ENCODE measurements around the gene ATXN7L1.

ATXN7L1 gene

GRCh38 chr7:105866102-105866801 lies 10.1 kb downstream of the ATXN7L1 start:
- ChIA-PET POLR2A (interaction anchor here (0.6 kb wide), 1 partner anchor 109 kb away, joined by 5 read pairs; no protein-coding TSS in a partner anchor), CTCF (no interaction called here)
- no peak for TF ChIP-seq ZNF843 (tag by site-specific recombination; IDR thresholded peaks at IDR 0.05)
- peak; percentile 34; the same call in 1 of the 2 replicates for TF ChIP-seq ZBTB17 (tag by site-specific recombination; IDR thresholded peaks at IDR 0.05)
- TF ChIP-seq FEZF1 (tag by site-specific recombination; IDR thresholded peaks at IDR 0.05): peak; percentile 22

GRCh38 chr7:105863876-105864275 lies 12.5 kb downstream of the ATXN7L1 start:
- CTCF ChIA-PET: interaction anchor here (0.6 kb wide), 1 partner anchor 178 kb away, joined by 3 read pairs; no protein-coding TSS in a partner anchor
- POLR2A ChIA-PET: no interaction called here
- no peak overlapping the region for H3K4me3 ChIP-seq (ENCODE audit: low read depth, low read length)
- no peaks in the 10 kb centered on the region for H3K4me1 ChIP-seq (ENCODE audit: control insufficient read depth, insufficient read depth, low read length)
- H3K36me3 ChIP-seq (ENCODE audit: control insufficient read depth in 2 of 2, insufficient read depth in 1 of 2, low read length in 2 of 2): no peaks in the 10 kb centered on the region
- no peaks in the 10 kb centered on the region for H3K9me3 ChIP-seq (ENCODE audit: control insufficient read depth, insufficient read depth, low read depth, low read length)
- TF ChIP-seq ZNF140 (tag by site-specific recombination; IDR thresholded peaks at IDR 0.05): no peak
- peak; percentile 52; the same call in 1 of the 2 replicates for TF ChIP-seq ZBTB20 (tag by site-specific recombination; IDR thresholded peaks at IDR 0.05)
- H3K27ac ChIP-seq (ENCODE audit: extremely low read depth, low read depth, low read length): no peak overlapping the region

More at GRCh38 chr7:105866102-105866801, 10.1 kb downstream of the ATXN7L1 start:
- Histone ChIP-seq H3K4me1 (ENCODE audit: control insufficient read depth, insufficient read depth, low read length) (no peaks in the 10 kb centered on the region), H3K36me3 (ENCODE audit: control insufficient read depth in 2 of 2, insufficient read depth in 1 of 2, low read length in 2 of 2) (no peaks in the 10 kb centered on the region), H3K9me3 (ENCODE audit: control insufficient read depth, insufficient read depth, low read depth, low read length) (no peaks in the 10 kb centered on the region), H3K4me3 (ENCODE audit: low read depth, low read length) (no peak overlapping the region), H3K27ac (ENCODE audit: extremely low read depth, low read depth, low read length) (no peak overlapping the region)

GRCh38 chr7:105862770-105863169 lies 13.6 kb downstream of the ATXN7L1 start:
- no peak overlapping the region for H3K4me3 ChIP-seq (ENCODE audit: low read depth, low read length)
- ChIA-PET POLR2A (no interaction called here), CTCF (no interaction called here)
- no peaks in the 10 kb centered on the region for H3K9me3 ChIP-seq (ENCODE audit: control insufficient read depth, insufficient read depth, low read depth, low read length)
- no peak overlapping the region for H3K27ac ChIP-seq (ENCODE audit: extremely low read depth, low read depth, low read length)
- no peaks in the 10 kb centered on the region for H3K36me3 ChIP-seq (ENCODE audit: control insufficient read depth in 2 of 2, insufficient read depth in 1 of 2, low read length in 2 of 2)
- TF ChIP-seq ZBTB10 (tag by site-specific recombination; IDR thresholded peaks at IDR 0.05): no peak
- TF ChIP-seq ZNF768 (tag by site-specific recombination; IDR thresholded peaks at IDR 0.05): no peak
- no peak for TF ChIP-seq ZNF248 (tag by site-specific recombination; IDR thresholded peaks at IDR 0.05)
- no peak for TF ChIP-seq ZNF169 (tag by site-specific recombination; IDR thresholded peaks at IDR 0.05)
- TF ChIP-seq GLI4 (tag by site-specific recombination; IDR thresholded peaks at IDR 0.05): no peak
- no peak for TF ChIP-seq ZNF394 (tag by site-specific recombination; IDR thresholded peaks at IDR 0.05; ENCODE audit: borderline replicate concordance)
- no peak for TF ChIP-seq ZNF133 (tag by site-specific recombination; IDR thresholded peaks at IDR 0.05)
- no peak for TF ChIP-seq ZNF449 (tag by site-specific recombination; IDR thresholded peaks at IDR 0.05)
- no peak for TF ChIP-seq ZNF423 (tag by site-specific recombination; IDR thresholded peaks at IDR 0.05)
- TF ChIP-seq ZBTB21 (tag by site-specific recombination; IDR thresholded peaks at IDR 0.05): no peak
- TF ChIP-seq ZNF514 (tag by site-specific recombination; IDR thresholded peaks at IDR 0.05): no peak
- no peak for TF ChIP-seq BCL11B (tag by site-specific recombination; IDR thresholded peaks at IDR 0.05; ENCODE audit: low read depth)
- TF ChIP-seq ZBTB44 (tag by site-specific recombination; IDR thresholded peaks at IDR 0.05): no peak
- no peaks in the 10 kb centered on the region for H3K4me1 ChIP-seq (ENCODE audit: control insufficient read depth, insufficient read depth, low read length)

Data from HEK293 (cell line).